ENCODE results near the gene RNF44.

The RNF44 gene

DNA sequence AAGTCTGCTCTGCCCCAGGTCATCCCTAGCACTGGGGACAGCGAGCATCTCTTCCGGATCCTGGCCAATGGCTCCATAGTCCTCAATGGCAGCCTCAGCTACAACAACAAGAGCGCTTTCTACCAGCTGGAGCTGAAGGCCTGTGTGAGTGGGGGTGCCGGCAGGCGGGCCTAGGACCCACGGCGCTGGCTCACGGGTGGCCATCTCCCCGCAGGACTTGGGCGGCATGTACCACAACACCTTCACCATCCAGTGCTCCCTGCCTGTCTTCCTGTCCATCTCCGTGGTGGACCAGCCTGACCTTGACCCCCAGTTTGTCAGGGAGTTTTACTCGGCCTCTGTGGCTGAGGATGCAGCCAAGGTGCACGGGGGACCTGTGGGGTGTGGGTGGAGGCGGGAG, 37.9 kb upstream of the RNF44 start:
- TF ChIP-seq POLR2AphosphoS5 (IDR thresholded peaks at IDR 0.05; ENCODE audit: borderline replicate concordance, low read depth, low read length) (no peak), FOXP2 (optimal IDR thresholded peaks at IDR 0.05; ENCODE audit: control extremely low read depth, extremely low read length, insufficient read depth) (no peak), EZH2 (IDR thresholded peaks at IDR 0.05) (no peak)
- H3K9me3 ChIP-seq (ENCODE audit: low read depth, low read length) = no peaks in the 10 kb centered on the region
- no peak overlapping the region for H3K27ac ChIP-seq
- no peak overlapping the region for H3K9ac ChIP-seq (ENCODE audit: insufficient read length)
- H3K4me3 ChIP-seq = no peak overlapping the region
- DNase-seq (ENCODE audit: low read depth, low spot score) = no peak
- no peaks in the 10 kb centered on the region for H3K36me3 ChIP-seq (ENCODE audit: insufficient read depth, low read length)

DNA sequence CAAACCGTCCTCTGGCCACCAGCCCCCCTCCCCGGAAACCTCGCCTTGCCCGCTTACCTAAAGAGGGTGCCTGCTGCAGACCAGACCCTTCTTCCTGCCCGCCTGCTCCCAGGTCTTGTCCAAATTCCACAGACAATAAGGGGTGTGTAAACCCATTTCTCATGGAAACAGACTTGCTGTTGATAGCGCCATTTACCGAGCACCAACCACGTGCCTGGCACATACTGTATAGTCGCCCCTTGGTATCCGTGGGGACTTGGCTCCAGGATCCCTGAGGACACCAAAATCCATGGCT, 37.0 kb upstream of the RNF44 start:
- DNase-seq (ENCODE audit: low read depth, low spot score) = no peak
- Histone ChIP-seq H3K27ac (no peak overlapping the region), H3K9ac (ENCODE audit: insufficient read length) (no peak overlapping the region), H3K4me3 (no peak overlapping the region), H3K36me3 (ENCODE audit: insufficient read depth, low read length) (no peaks in the 10 kb centered on the region), H3K9me3 (ENCODE audit: low read depth, low read length) (no peaks in the 10 kb centered on the region)
- TF ChIP-seq POLR2AphosphoS5 (IDR thresholded peaks at IDR 0.05; ENCODE audit: borderline replicate concordance, low read depth, low read length) = no peak
- no peak for TF ChIP-seq EZH2 (IDR thresholded peaks at IDR 0.05)
- no peak for TF ChIP-seq FOXP2 (optimal IDR thresholded peaks at IDR 0.05; ENCODE audit: control extremely low read depth, extremely low read length, insufficient read depth)

DNA sequence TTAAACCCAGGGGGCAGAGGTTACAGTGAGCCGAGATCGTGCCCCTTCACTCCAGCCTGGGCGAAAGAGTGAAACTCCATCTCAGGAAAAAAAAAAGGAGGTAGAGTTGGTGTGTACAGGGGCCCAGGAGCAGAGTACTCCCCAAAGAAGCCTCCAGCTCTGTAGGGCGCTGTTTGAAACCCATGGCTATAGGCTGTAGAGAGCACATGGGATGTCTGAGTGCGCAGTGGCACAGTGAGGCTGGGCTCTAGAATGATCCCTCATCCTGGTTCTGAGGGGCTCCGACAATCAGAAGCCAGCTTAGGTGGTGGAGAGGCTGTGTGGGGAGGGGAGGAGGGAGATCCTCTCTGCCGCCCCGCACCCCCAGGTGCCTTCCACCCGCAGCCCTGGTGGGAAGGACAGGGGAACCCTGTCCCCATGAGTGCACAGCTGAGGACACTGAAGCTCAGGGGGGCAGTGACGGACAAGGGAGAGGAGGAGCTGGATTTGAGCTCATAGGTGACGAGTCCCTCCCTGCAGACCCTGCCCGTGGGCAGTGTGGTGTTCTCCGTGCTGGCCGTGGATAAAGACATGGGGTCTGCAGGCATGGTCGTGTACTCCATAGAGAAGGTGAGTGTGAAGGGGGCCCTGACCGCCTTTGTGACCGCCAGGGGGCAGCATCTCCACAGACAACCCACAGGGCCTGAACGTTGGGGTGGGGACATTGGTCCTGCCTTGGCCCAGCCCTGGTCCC, 36.5 kb upstream of the RNF44 start:
- DNase-seq (ENCODE audit: low read depth, low spot score) = no peak
- Histone ChIP-seq H3K4me3 (no peak overlapping the region), H3K27ac (no peak overlapping the region), H3K36me3 (ENCODE audit: insufficient read depth, low read length) (no peaks in the 10 kb centered on the region), H3K9ac (ENCODE audit: insufficient read length) (no peak overlapping the region), H3K9me3 (ENCODE audit: low read depth, low read length) (no peaks in the 10 kb centered on the region)
- TF ChIP-seq FOXP2 (optimal IDR thresholded peaks at IDR 0.05; ENCODE audit: control extremely low read depth, extremely low read length, insufficient read depth) (no peak), POLR2AphosphoS5 (IDR thresholded peaks at IDR 0.05; ENCODE audit: borderline replicate concordance, low read depth, low read length) (no peak), EZH2 (IDR thresholded peaks at IDR 0.05) (no peak)

DNA sequence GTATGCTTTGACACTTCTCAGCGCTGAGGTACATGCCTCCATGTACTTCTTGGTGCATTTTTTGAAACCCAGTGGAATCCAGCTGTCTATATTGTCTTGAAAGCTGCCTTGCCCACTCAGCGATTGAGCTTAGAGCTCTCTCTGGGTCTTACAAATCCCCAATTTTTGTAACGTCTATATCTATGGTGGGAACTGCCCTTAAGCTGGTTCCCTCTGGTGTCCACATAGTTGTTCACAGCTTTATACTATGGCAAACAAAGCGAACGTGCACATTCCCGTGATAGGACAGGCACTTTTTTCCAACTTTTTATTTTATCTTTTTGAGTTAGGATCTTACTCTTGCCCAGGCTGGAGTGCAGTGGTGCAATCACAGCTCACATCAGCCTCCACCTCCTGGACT, 32.8 kb upstream of the RNF44 start:
- Histone ChIP-seq H3K27ac (no peak overlapping the region), H3K9me3 (ENCODE audit: low read depth, low read length) (no peaks in the 10 kb centered on the region), H3K4me3 (no peak overlapping the region), H3K36me3 (ENCODE audit: insufficient read depth, low read length) (no peaks in the 10 kb centered on the region), H3K9ac (ENCODE audit: insufficient read length) (no peak overlapping the region)
- DNase-seq (ENCODE audit: low read depth, low spot score) = no peak
- TF ChIP-seq POLR2AphosphoS5 (IDR thresholded peaks at IDR 0.05; ENCODE audit: borderline replicate concordance, low read depth, low read length) (no peak), FOXP2 (optimal IDR thresholded peaks at IDR 0.05; ENCODE audit: control extremely low read depth, extremely low read length, insufficient read depth) (no peak), EZH2 (IDR thresholded peaks at IDR 0.05) (no peak)

DNA sequence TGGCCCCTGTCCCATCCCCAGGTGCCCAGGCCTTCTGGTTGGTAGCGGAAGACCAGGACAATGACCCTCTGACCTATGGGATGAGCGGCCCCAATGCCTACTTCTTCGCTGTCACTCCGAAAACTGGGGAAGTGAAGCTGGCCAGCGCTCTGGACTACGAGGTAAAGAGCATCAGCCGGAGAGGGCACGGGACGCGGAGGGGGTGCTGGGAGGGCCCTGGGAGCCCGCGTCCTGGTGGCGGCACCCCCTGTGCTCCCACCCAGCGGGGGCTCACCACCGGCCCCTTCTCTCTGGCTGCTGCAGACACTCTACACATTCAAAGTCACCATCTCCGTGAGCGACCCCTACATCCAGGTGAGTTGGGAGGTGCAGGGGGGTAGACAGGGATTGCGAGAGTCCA, 31.5 kb upstream of the RNF44 start:
- Histone ChIP-seq H3K27ac (no peak overlapping the region), H3K9ac (ENCODE audit: insufficient read length) (no peak overlapping the region), H3K4me3 (no peak overlapping the region), H3K36me3 (ENCODE audit: insufficient read depth, low read length) (no peaks in the 10 kb centered on the region), H3K9me3 (ENCODE audit: low read depth, low read length) (no peaks in the 10 kb centered on the region)
- TF ChIP-seq FOXP2 (optimal IDR thresholded peaks at IDR 0.05; ENCODE audit: control extremely low read depth, extremely low read length, insufficient read depth) (no peak), POLR2AphosphoS5 (IDR thresholded peaks at IDR 0.05; ENCODE audit: borderline replicate concordance, low read depth, low read length) (no peak), EZH2 (IDR thresholded peaks at IDR 0.05) (no peak)
- no peak for DNase-seq (ENCODE audit: low read depth, low spot score)

DNA sequence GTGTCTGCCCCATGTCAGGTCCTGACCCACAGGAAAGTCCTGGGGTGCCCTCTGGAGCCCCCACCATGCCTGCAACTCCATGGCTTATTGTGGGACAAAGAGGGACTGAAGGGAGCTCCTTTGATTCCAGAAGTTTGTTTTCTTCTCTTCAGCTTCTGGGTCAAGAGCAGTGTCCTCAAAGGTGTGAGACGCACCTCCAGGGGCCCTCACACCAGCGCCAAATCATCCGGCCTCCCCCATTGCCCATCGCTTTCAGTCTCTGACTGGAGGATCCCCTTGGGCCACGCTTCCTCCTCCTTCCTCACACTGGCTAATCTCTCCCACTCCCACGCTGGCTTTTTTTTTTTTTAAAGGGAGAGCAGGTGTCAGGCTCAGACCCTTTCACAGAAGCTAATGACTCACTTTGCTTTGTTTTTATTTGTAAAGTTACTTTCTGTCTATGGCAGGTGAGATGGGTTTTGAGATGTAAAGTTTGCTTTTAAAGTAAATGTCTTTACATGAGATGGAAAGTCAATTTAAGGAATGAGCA, 28.6 kb upstream of the RNF44 start:
- no peak overlapping the region for H3K27ac ChIP-seq
- H3K36me3 ChIP-seq (ENCODE audit: insufficient read depth, low read length) = no peaks in the 10 kb centered on the region
- TF ChIP-seq FOXP2 (optimal IDR thresholded peaks at IDR 0.05; ENCODE audit: control extremely low read depth, extremely low read length, insufficient read depth) (no peak), EZH2 (IDR thresholded peaks at IDR 0.05) (no peak), POLR2AphosphoS5 (IDR thresholded peaks at IDR 0.05; ENCODE audit: borderline replicate concordance, low read depth, low read length) (no peak)
- no peak overlapping the region for H3K4me3 ChIP-seq
- DNase-seq (ENCODE audit: low read depth, low spot score) = no peak
- no peak overlapping the region for H3K9ac ChIP-seq (ENCODE audit: insufficient read length)
- H3K9me3 ChIP-seq (ENCODE audit: low read depth, low read length) = no peaks in the 10 kb centered on the region

DNA sequence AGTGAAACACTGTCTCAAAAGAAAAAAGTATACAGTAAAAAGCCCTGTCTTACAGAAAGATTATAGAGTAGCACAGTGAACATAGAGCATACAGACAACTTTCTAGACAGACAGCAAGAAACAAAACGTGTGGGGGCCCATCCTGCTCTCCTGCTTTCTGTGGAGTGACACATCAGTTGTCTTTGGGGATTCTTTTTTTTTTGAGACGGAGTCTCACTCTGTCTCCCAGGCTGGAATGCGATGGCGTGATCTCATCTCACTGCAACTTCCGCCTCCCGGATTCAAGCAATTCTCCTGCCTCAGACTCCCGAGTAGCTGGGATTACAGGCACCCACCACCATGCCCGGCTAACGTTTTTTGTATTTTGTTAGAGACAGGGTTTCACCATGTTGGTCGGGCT, 26.8 kb upstream of the RNF44 start:
- DNase-seq (ENCODE audit: low read depth, low spot score) = no peak
- no peak for TF ChIP-seq FOXP2 (optimal IDR thresholded peaks at IDR 0.05; ENCODE audit: control extremely low read depth, extremely low read length, insufficient read depth)
- no peak for TF ChIP-seq POLR2AphosphoS5 (IDR thresholded peaks at IDR 0.05; ENCODE audit: borderline replicate concordance, low read depth, low read length)
- TF ChIP-seq EZH2 (IDR thresholded peaks at IDR 0.05) = no peak
- Histone ChIP-seq H3K27ac (no peak overlapping the region), H3K36me3 (ENCODE audit: insufficient read depth, low read length) (no peaks in the 10 kb centered on the region), H3K9me3 (ENCODE audit: low read depth, low read length) (no peaks in the 10 kb centered on the region), H3K4me3 (no peak overlapping the region), H3K9ac (ENCODE audit: insufficient read length) (no peak overlapping the region)

DNA sequence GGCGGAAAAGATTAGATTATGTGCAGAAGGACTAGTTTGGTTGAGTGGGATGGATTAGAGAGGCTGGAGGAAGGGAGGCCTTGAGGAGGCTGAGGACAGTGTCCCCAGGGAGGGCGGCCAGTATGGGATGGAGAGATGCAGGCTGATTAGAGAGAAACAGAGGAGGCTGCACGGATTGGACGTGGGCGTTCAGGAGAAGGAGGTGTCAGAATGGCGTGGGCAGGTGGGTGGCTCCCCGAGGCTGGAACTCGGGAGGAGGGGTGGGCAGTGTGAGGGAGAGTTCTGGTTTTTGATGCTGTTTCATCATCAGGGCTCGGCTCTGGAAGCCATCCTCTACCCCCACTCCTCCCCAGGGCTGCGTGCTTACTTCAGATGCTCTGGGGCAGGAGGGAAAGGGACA, 25.0 kb upstream of the RNF44 start:
- no peak for DNase-seq (ENCODE audit: low read depth, low spot score)
- TF ChIP-seq POLR2AphosphoS5 (IDR thresholded peaks at IDR 0.05; ENCODE audit: borderline replicate concordance, low read depth, low read length) = no peak
- no peak for TF ChIP-seq FOXP2 (optimal IDR thresholded peaks at IDR 0.05; ENCODE audit: control extremely low read depth, extremely low read length, insufficient read depth)
- TF ChIP-seq EZH2 (IDR thresholded peaks at IDR 0.05) = no peak
- Histone ChIP-seq H3K9ac (ENCODE audit: insufficient read length) (no peak overlapping the region), H3K36me3 (ENCODE audit: insufficient read depth, low read length) (no peaks in the 10 kb centered on the region), H3K4me3 (no peak overlapping the region), H3K9me3 (ENCODE audit: low read depth, low read length) (no peaks in the 10 kb centered on the region), H3K27ac (no peak overlapping the region)

DNA sequence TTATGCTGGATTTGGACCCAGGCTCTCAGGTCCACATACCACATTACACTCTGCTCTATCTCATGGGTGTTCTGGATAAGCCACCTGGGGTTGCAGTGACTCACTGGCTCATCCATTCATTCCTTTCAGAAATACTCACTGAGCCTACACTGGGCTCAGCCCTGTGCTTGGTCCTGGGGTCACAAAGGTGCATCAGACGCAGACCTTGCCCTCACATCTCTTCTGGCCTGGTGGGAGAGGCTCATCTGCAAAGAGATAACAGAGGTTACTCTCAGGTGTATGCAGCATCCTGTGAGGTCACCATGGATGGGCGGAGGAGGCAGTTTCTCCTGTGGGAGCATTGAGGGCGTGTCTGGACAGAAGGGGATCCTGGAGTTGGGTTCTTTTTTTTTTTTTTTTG, 24.1 kb upstream of the RNF44 start:
- Histone ChIP-seq H3K9ac (ENCODE audit: insufficient read length) (no peak overlapping the region), H3K9me3 (ENCODE audit: low read depth, low read length) (no peaks in the 10 kb centered on the region), H3K4me3 (no peak overlapping the region), H3K27ac (no peak overlapping the region), H3K36me3 (ENCODE audit: insufficient read depth, low read length) (no peaks in the 10 kb centered on the region)
- TF ChIP-seq POLR2AphosphoS5 (IDR thresholded peaks at IDR 0.05; ENCODE audit: borderline replicate concordance, low read depth, low read length) (no peak), FOXP2 (optimal IDR thresholded peaks at IDR 0.05; ENCODE audit: control extremely low read depth, extremely low read length, insufficient read depth) (no peak), EZH2 (IDR thresholded peaks at IDR 0.05) (no peak)
- DNase-seq (ENCODE audit: low read depth, low spot score) = no peak

All from SK-N-MC (cell line).